Stomach (tissue), 9 donors: ENCODE results near the gene PAFAH1B1. TPM values are rescaled to one million over a fixed set of nuclear protein-coding genes. Genes with fewer than 3 reads are reported as not detected.

ENCODE experiments used
- DNase-seq, 2 donors: peaks; one replicate each; pipeline versions ENCODE4 v3.0.0 to v3.0.0-alpha.2; 2013 to 2019
- H3K27ac ChIP-seq, 5 donors: fragments of 200-600 bp in 4 of 5; sonication (generic) in 4 of 5; one replicate each; pipeline ENCODE4 v1.5.1; 2013 to 2019; ENCODE audit warnings: mild to moderate bottlenecking in 1 of 5, moderate library complexity in 1 of 5
- H3K27me3 ChIP-seq, 3 donors: fragments of 200-600 bp; sonication (generic); one replicate each; pipeline ENCODE4 v1.5.1; 2017 to 2019; ENCODE audit warnings: mixed run types in 1 of 3
- H3K36me3 ChIP-seq, 4 donors: fragments of 200-600 bp; sonication (generic); 1 replicate in 3 of 4; 2 replicates in 1 of 4; pipeline ENCODE4 v1.5.1; 2016 to 2019
- H3K4me1 ChIP-seq, 4 donors: fragments of 200-600 bp; sonication (generic); one replicate each; pipeline ENCODE4 v1.5.1; 2016 to 2019
- H3K4me3 ChIP-seq, 4 donors: fragments of 200-600 bp; sonication (generic) in 3 of 4; one replicate each; pipeline ENCODE4 v1.5.1; 2016 to 2019; ENCODE audit warnings: mild to moderate bottlenecking in 1 of 4
- H3K9me3 ChIP-seq, 4 donors: fragments of 200-600 bp; sonication (generic); one replicate each; pipeline ENCODE4 v1.5.1; 2016 to 2019
- CTCF ChIP-seq, 7 experiments: fragments of 450-650 bp in 4 of 7; fragments of 200-600 bp in 3 of 7; sonication (generic) in 3 of 7; IDR thresholded peaks; one replicate each; pipeline ENCODE4 v1.5.1; 2016 to 2019; ENCODE audit warnings: antibody characterized with exemption in 7 of 7, control low read depth in 2 of 7, mild to moderate bottlenecking in 1 of 7
- EP300 ChIP-seq: sonication (generic); formaldehyde crosslinking; IDR thresholded peaks from one replicate; pipeline ENCODE4 v1.6.1; 2017; ENCODE audit warnings: antibody characterized with exemption
- POLR2A ChIP-seq, 4 donors: fragments of 450-650 bp; IDR thresholded peaks; one replicate each; pipeline ENCODE4 v1.6.1; 2016; ENCODE audit warnings: antibody characterized with exemption in 4 of 4, control low read depth in 2 of 4, mild to moderate bottlenecking in 1 of 4, moderate library complexity in 1 of 4
- POLR2AphosphoS5 ChIP-seq, 3 donors: sonication (generic); formaldehyde crosslinking; IDR thresholded peaks; one replicate each; pipeline ENCODE4 v1.6.1; 2016; ENCODE audit warnings: antibody characterized with exemption in 3 of 3
- WGBS, 5 donors: extraction: QIAGEN DNeasy Blood & Tissue Kit in 3 of 5; methylation state at CpG; one replicate each; pipeline versions ENCODE4 v1.1.5 to v1.1.7; 2013 to 2018; 5-methylcytosine and 5-hydroxymethylcytosine counted together
- intact Hi-C: fragments of 100-400 bp; cut with DNase I; formaldehyde crosslinking; loops from one replicate; pipeline ENCODE4 v1.15.1; 2023; ENCODE audit warnings: low total_unique reads
- polyA plus RNA-seq, 3 donors: library from polyadenylated mRNA; stranded (reverse); fragments of 200-250 nt; gene quantifications; one replicate each; pipeline ENCODE4 v1.2.3, GENCODE V29; 2013
- total RNA-seq, 5 donors: library from RNA; depleted of rRNA; stranded (reverse); fragments of >200 nt; gene quantifications; one replicate each; pipeline versions ENCODE4 v1.1.0 to v1.2.3, GENCODE V29; 2014 to 2016
- donor health status: healthy with polysubstance abuse.
- donor health status: Bipolar disorder and iron deficiency.
- donor health status: healthy.

Gene PAFAH1B1
- total and polyA plus RNA-seq, 8 donors = 22.5 to 264 (median 50.7) TPM

- H3K27me3 ChIP-seq = peaks cover 0 to 42% (median 0%) of the 10 kb centered on the region in 3 donors
- DNase-seq = no peak
- 80 to 89% (median 83%) methylated on average over 7 to 8 of the region's 8 CpGs for WGBS, 5 donors
- no peaks in the 10 kb centered on the region for H3K36me3 ChIP-seq
- no peak for TF ChIP-seq CTCF (IDR thresholded peaks at IDR 0.05)
- H3K9me3 ChIP-seq = peaks cover 0 to 6% (median 0%) of the 10 kb centered on the region in 4 donors
- no peak overlapping the region for H3K27ac ChIP-seq
- H3K4me1 ChIP-seq = peaks cover 0 to 12% (median 3%) of the 10 kb centered on the region in 4 donors
- no peak overlapping the region for H3K4me3 ChIP-seq
- intact Hi-C loops = no loop called here
Measured at GRCh38 chr17:2549392-2550211, 43.9 kb upstream of the PAFAH1B1 start.

DNA sequence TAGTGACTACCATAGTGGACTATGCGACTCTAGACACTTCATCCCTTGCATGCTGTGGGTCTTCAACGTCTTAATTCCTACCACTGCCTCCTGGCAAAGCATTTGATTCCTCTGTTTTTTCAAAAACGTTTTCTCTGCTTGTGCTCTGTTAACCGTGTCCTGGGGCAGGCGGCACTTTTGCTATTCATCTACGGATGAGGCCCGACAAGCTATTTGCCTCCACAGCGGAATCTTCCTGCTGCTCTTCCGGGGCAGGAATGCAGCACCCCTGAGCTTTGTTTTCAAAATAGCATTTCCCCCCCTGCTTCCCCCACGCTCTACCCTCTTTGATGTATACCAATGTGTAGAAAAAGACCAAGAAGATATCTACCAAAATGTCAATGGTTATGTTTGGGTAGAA lies 42.0 kb upstream of the PAFAH1B1 start:
- WGBS, 5 donors = 29 to 45% (median 36%) methylated on average over 10 of the region's 10 CpGs
- Histone ChIP-seq H3K27ac (no peak overlapping the region), H3K9me3 (peaks cover 0 to 6% (median 0%) of the 10 kb centered on the region in 4 donors), H3K27me3 (peaks cover 0 to 46% (median 0%) of the 10 kb centered on the region in 3 donors), H3K4me1 (peaks cover 0 to 12% (median 3%) of the 10 kb centered on the region in 4 donors), H3K36me3 (no peaks in the 10 kb centered on the region), H3K4me3 (no peak overlapping the region)
- no peak for DNase-seq
- TF ChIP-seq POLR2AphosphoS5 (IDR thresholded peaks at IDR 0.05) = no peak
- no peak for TF ChIP-seq CTCF (IDR thresholded peaks at IDR 0.05)
- TF ChIP-seq EP300 = no peak
- no peak for TF ChIP-seq POLR2A (IDR thresholded peaks at IDR 0.05)
- intact Hi-C loops = no loop called here

DNA sequence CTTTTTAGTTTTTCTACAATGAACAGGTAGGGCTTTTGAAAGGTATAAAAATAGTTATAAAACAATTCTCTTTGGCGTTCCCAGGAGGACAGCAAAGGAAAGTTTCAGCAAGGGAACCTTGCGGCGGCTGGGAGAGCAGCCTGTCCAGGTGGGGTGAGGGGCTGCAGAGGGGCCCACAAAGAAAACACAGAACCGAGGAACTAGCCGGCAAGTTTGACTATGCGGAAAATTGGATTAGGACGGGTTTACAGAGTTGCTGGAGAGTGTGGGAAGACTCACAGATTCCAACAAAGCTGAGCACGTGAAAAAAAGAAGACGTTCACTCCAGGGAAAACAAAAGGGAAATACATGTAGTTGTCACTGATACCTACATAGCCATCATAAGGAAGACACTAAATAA lies 41.5 kb upstream of the PAFAH1B1 start:
- no peak for TF ChIP-seq CTCF (IDR thresholded peaks at IDR 0.05)
- no peak for TF ChIP-seq POLR2AphosphoS5 (IDR thresholded peaks at IDR 0.05)
- intact Hi-C loops = no loop called here
- Histone ChIP-seq H3K4me1 (peaks cover 0 to 11% (median 3%) of the 10 kb centered on the region in 4 donors), H3K27ac (no peak overlapping the region), H3K4me3 (no peak overlapping the region), H3K36me3 (no peaks in the 10 kb centered on the region), H3K9me3 (peaks cover 0 to 6% (median 0%) of the 10 kb centered on the region in 4 donors), H3K27me3 (peaks cover 0 to 46% (median 0%) of the 10 kb centered on the region in 3 donors)
- no peak for DNase-seq
- 33 to 41% (median 38%) methylated on average over 9 of the region's 9 CpGs for WGBS, 5 donors

DNA sequence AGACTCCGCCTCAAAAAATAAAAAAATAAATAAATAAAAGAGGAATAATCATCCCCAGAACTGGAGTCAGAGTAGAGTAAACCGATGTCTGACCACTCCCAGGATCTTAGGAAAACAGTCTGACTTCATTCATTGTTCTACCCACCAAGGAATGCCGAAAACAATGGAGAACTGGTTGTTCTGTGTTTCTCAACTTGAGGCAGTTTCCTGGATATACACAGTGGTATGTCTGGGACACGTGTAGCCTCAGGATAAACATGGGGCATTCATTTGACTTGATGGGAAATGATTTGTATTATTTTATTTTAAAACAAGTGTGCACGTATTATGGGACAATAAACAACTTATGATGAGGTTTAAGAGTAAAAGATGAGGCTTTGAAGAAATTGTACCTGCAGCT lies 32.8 kb upstream of the PAFAH1B1 start:
- Histone ChIP-seq H3K4me1 (peaks cover 0 to 7% (median 3%) of the 10 kb centered on the region in 4 donors), H3K27me3 (no peaks in the 10 kb centered on the region), H3K36me3 (no peaks in the 10 kb centered on the region), H3K9me3 (peaks cover 0 to 8% (median 4%) of the 10 kb centered on the region in 4 donors), H3K4me3 (no peak overlapping the region), H3K27ac (no peak overlapping the region)
- intact Hi-C loops = no loop called here
- TF ChIP-seq EP300 (no peak), POLR2AphosphoS5 (IDR thresholded peaks at IDR 0.05) (no peak), POLR2A (IDR thresholded peaks at IDR 0.05) (no peak), CTCF (IDR thresholded peaks at IDR 0.05) (no peak)
- WGBS, 5 donors = 86 to 91% (median 89%) methylated on average over 5 of the region's 5 CpGs
- no peak for DNase-seq
